Fibroblast of lung (primary cell): ENCODE measurements around the gene MGAT1. TPM values are rescaled to one million over a fixed set of nuclear protein-coding genes. Genes with fewer than 3 reads are reported as not detected.
"Not testable (repeated sequence)": the region's sequence is repeated elsewhere in the genome, so short reads cannot be mapped to it uniquely, and the experiment has no call there.

Experiments used
- DNase-seq, 2 donors: peaks; one replicate each; pipeline versions ENCODE4 v3.0.0 to v3.0.0-alpha.2; 2010; ENCODE audit warnings: low read depth in 2 of 2
- H2AFZ ChIP-seq: 2 replicates; pipeline ENCODE4 v1.5.1; 2012; ENCODE audit warnings: low read length, control low read depth, inconsistent platforms
- H3K27ac ChIP-seq: 2 replicates; pipeline ENCODE4 v1.5.1; 2011; ENCODE audit warnings: low read length, control low read depth; ENCODE audit not compliant: insufficient read depth
- H3K27me3 ChIP-seq: 2 replicates; pipeline ENCODE4 v1.5.1; 2011; ENCODE audit warnings: mild to moderate bottlenecking, low read length; ENCODE audit not compliant: control insufficient read depth, insufficient read depth
- H3K36me3 ChIP-seq: 2 replicates; pipeline ENCODE4 v1.5.1; 2011; ENCODE audit warnings: low read length; ENCODE audit not compliant: control insufficient read depth, insufficient read depth
- H3K4me1 ChIP-seq: 2 replicates; pipeline ENCODE4 v1.5.1; 2011; ENCODE audit warnings: low read length; ENCODE audit not compliant: control insufficient read depth, insufficient read depth; ENCODE audit errors: extremely low read depth
- H3K4me2 ChIP-seq: 2 replicates; pipeline ENCODE4 v1.5.1; 2011; ENCODE audit warnings: low read length, control low read depth; ENCODE audit not compliant: insufficient read depth; ENCODE audit errors: extremely low read depth
- H3K4me3 ChIP-seq, 4 experiments: fragments of 200-600 bp in 1 of 4; sonication (generic) in 1 of 4; replicated peaks in 1 of 4; 2 replicates each; pipeline ENCODE4 v1.5.1; 2011 to 2016; ENCODE audit warnings: low read length in 4 of 4, low read depth in 3 of 4, mild to moderate bottlenecking in 3 of 4, control low read depth in 2 of 4, inconsistent platforms in 1 of 4, mixed read lengths in 1 of 4; ENCODE audit not compliant: insufficient read depth in 1 of 4; ENCODE audit errors: control extremely low read depth in 1 of 4
- H3K79me2 ChIP-seq: 2 replicates; pipeline ENCODE4 v1.5.1; 2012; ENCODE audit warnings: mild to moderate bottlenecking, low read length, inconsistent platforms; ENCODE audit not compliant: control insufficient read depth, insufficient read depth
- H3K9ac ChIP-seq: 2 replicates; pipeline ENCODE4 v1.5.1; 2011; ENCODE audit warnings: mild to moderate bottlenecking, low read length, control low read depth; ENCODE audit not compliant: insufficient read depth
- H3K9me3 ChIP-seq: 2 replicates; pipeline ENCODE4 v1.5.1; 2012; ENCODE audit warnings: low read depth, low read length; ENCODE audit not compliant: control insufficient read depth, insufficient read depth
- H4K20me1 ChIP-seq: 2 replicates; pipeline ENCODE4 v1.5.1; 2011; ENCODE audit warnings: low read length; ENCODE audit not compliant: control insufficient read depth, insufficient read depth; ENCODE audit errors: extremely low read depth
- EZH2 ChIP-seq: IDR thresholded peaks from 2 replicates; pipeline ENCODE4 v1.5.1; 2012; ENCODE audit warnings: low read length, control low read depth, mild to moderate bottlenecking; ENCODE audit errors: missing control alignments
- polyA plus RNA-seq, 2 donors: library from polyadenylated mRNA; depleted of rRNA in 1 of 2; stranded (reverse) in 1 of 2; unstranded in 1 of 2; fragments of >200 nt; gene quantifications; 2 replicates each; pipeline ENCODE4 v1.2.1, GENCODE V29; 2011 to 2012; ENCODE audit warnings: missing spikeins in 1 of 2
- total RNA-seq: library from RNA; depleted of rRNA; stranded (reverse); fragments of >200 nt; gene quantifications from 2 replicates; pipeline ENCODE4 v1.2.1, GENCODE V29; 2014
- TF ChIP-seq, protein P1 (sequence below), 2 donors: IDR thresholded peaks in 1 of 2; conservative IDR thresholded peaks in 1 of 2; 1 replicate in 1 of 2; 2 replicates in 1 of 2; pipeline ENCODE4 v1.5.1; 2011 to 2012; ENCODE audit warnings: low read length in 2 of 2, control low read depth in 1 of 2, inconsistent platforms in 1 of 2, low read depth in 1 of 2, mild to moderate bottlenecking in 1 of 2

The MGAT1 gene
- total and polyA plus RNA-seq, 2 donors (not counting 1 experiment from before 2014, with no cell fraction given): 72.5 to 90.4 TPM

DNA sequence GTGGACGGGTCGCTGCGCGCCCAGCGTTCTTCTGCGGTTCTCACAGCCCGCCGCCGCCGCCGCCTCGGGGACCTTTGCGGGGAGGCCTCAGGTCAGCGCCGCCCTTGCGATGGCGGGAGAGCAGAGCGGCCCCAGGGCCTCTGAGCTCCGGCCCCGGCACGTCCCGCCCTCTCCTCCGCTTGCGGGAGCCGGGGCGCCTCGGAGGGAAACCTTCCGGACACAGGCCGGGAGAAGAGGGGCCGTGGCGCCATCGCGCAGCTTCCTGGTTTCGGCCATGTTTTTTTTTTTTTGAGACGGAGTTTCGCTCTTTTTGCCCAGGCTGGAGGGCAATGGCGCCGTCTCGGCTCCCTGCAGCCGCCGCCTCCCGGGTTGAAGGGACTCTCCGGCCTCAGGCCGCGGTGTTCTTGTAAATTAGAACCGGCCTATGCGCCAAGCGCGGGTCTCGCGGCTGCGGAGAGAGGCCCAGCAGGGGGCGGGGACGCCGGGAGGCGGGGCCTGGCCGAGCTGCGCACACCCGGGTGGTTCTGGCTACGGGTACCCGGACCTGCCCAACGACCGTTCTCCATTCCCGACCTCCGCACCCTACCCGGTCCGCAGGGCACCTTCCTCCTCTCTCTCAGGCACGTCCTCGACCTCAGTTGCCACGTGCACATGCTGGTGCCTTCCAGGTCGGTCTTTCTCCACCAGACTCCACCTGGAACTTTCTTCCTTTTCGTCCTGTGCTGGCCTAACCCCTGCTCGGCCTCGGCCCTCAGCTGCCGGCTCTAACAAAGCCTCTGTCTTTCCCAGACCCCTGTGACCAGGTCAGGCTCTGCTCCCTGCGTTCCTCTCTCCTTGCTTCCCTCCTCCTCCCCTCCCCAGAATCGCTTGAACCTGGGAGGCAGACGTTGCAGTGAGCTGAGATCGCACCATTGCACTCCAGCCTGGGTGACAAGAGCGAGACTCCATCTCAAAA is 28.8 kb upstream of the MGAT1 start:
- Histone ChIP-seq H3K4me1 (peaks cover 3% of the 10 kb centered on the region), H3K9ac (peak overlapping the region; percentile 96), H2AFZ (peak overlapping the region; percentile 99), H3K79me2 (peaks cover 9% of the 10 kb centered on the region), H3K27me3 (no peaks in the 10 kb centered on the region), H3K27ac (peak overlapping the region; percentile 92), H3K4me3 (peak overlapping the region; percentile 83 to 89 (median 88)), H4K20me1 (no peaks in the 10 kb centered on the region), H3K9me3 (no peaks in the 10 kb centered on the region), H3K36me3 (peaks cover 3% of the 10 kb centered on the region), H3K4me2 (peak overlapping the region; percentile 100)
- peak; percentile 68 to 70 for DNase-seq
- no peak for TF ChIP-seq EZH2
- TF ChIP-seq, protein P1, sequence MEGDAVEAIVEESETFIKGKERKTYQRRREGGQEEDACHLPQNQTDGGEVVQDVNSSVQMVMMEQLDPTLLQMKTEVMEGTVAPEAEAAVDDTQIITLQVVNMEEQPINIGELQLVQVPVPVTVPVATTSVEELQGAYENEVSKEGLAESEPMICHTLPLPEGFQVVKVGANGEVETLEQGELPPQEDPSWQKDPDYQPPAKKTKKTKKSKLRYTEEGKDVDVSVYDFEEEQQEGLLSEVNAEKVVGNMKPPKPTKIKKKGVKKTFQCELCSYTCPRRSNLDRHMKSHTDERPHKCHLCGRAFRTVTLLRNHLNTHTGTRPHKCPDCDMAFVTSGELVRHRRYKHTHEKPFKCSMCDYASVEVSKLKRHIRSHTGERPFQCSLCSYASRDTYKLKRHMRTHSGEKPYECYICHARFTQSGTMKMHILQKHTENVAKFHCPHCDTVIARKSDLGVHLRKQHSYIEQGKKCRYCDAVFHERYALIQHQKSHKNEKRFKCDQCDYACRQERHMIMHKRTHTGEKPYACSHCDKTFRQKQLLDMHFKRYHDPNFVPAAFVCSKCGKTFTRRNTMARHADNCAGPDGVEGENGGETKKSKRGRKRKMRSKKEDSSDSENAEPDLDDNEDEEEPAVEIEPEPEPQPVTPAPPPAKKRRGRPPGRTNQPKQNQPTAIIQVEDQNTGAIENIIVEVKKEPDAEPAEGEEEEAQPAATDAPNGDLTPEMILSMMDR (conservative IDR thresholded peaks at IDR 0.05 in 1 of 2, IDR thresholded peaks at IDR 0.05 in 1 of 2; ENCODE audit: low read depth in 1 of 2, low read length in 2 of 2): no peak

- peak overlapping the region; percentile 83 to 89 (median 88) for H3K4me3 ChIP-seq
- TF ChIP-seq, protein P1 (conservative IDR thresholded peaks at IDR 0.05 in 1 of 2, IDR thresholded peaks at IDR 0.05 in 1 of 2; ENCODE audit: low read depth in 1 of 2, low read length in 2 of 2): no peak
- no peak for TF ChIP-seq EZH2
- peak in 1 of 2 donors; percentile 49 for DNase-seq
Measured at GRCh38 chr5:180830253-180831138, 27.9 kb upstream of the MGAT1 start.

DNA sequence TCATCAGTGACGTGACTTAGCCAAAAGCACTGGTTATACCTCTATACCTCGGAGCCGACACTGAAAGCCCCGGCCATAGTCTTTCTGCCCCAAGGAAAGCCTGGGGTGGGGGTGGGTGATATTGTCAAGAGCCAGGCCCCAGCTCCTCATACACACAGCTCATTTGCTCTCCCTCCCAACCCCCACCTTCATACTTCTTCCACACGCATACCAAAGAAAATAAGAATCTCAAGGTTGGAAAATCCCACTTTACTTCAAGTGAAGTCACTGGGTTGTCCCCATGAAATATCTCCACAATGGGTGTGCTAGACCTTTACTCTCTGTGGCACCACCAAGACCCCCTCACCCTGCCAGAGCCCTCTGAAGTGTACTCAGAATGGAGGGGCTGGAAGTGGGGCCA is 27.1 kb upstream of the MGAT1 start:
- H2AFZ ChIP-seq: no peak overlapping the region
- no peaks in the 10 kb centered on the region for H3K9me3 ChIP-seq
- H3K4me1 ChIP-seq: peaks cover 9% of the 10 kb centered on the region
- H3K27ac ChIP-seq: no peak overlapping the region
- H3K79me2 ChIP-seq: peaks cover 9% of the 10 kb centered on the region
- H3K9ac ChIP-seq: no peak overlapping the region
- no peaks in the 10 kb centered on the region for H4K20me1 ChIP-seq
- no peaks in the 10 kb centered on the region for H3K27me3 ChIP-seq
- H3K4me2 ChIP-seq: no peak overlapping the region
- H3K4me3 ChIP-seq: peak overlapping the region in 1 of 4 experiments; percentile 88
- TF ChIP-seq, protein P1 (conservative IDR thresholded peaks at IDR 0.05 in 1 of 2, IDR thresholded peaks at IDR 0.05 in 1 of 2; ENCODE audit: low read depth in 1 of 2, low read length in 2 of 2): no peak
- TF ChIP-seq EZH2: no peak
- DNase-seq: no peak
- peaks cover under 1% of the 10 kb centered on the region for H3K36me3 ChIP-seq

More at GRCh38 chr5:180830253-180831138, 27.9 kb upstream of the MGAT1 start:
- Histone ChIP-seq H3K4me2 (peak overlapping the region; percentile 100), H3K36me3 (peaks cover 3% of the 10 kb centered on the region), H3K27me3 (no peaks in the 10 kb centered on the region), H3K27ac (peak overlapping the region; percentile 92), H3K79me2 (peaks cover 9% of the 10 kb centered on the region), H4K20me1 (no peaks in the 10 kb centered on the region), H2AFZ (peak overlapping the region; percentile 66), H3K9ac (peak overlapping the region; percentile 96), H3K9me3 (no peaks in the 10 kb centered on the region), H3K4me1 (peaks cover 9% of the 10 kb centered on the region)

GRCh38 chr5:180828756-180829531 is 26.3 kb upstream of the MGAT1 start:
- not testable (repeated sequence) for H3K79me2 ChIP-seq, H3K27me3 ChIP-seq, DNase-seq, H3K4me3 ChIP-seq, H3K4me2 ChIP-seq, H3K9me3 ChIP-seq, H4K20me1 ChIP-seq, H3K4me1 ChIP-seq, H2AFZ ChIP-seq, H3K27ac ChIP-seq, H3K36me3 ChIP-seq, H3K9ac ChIP-seq
